NAMALWA (cell line): ENCODE results near the gene EFNA5.
"Not testable (repeated sequence)": the region's sequence is repeated elsewhere in the genome, so short reads cannot be mapped to it uniquely, and the experiment has no call there.

Experiments
- DNase-seq: peaks from one replicate; pipeline ENCODE4 v3.0.0-alpha.2; 2015; ENCODE audit warnings: low spot score

The EFNA5 gene

GRCh38 chr5:107457138-107457537 is 213.6 kb downstream of the EFNA5 start:
- DNase-seq: no peak

GRCh38 chr5:107456281-107456715 is 214.4 kb downstream of the EFNA5 start:
- DNase-seq: peak; percentile 49

- no peak for DNase-seq
These were observed 215.6 kb downstream of the EFNA5 start for GRCh38 chr5:107455111-107455544.

GRCh38 chr5:107451827-107452226 is 218.9 kb downstream of the EFNA5 start:
- not testable (repeated sequence) for DNase-seq

GRCh38 chr5:107451028-107451427 is 219.7 kb downstream of the EFNA5 start:
- DNase-seq: no peak

GRCh38 chr5:107450531-107450930 is 220.2 kb downstream of the EFNA5 start:
- no peak for DNase-seq

GRCh38 chr5:107449369-107449768 is 221.4 kb downstream of the EFNA5 start:
- peak; percentile 87 for DNase-seq

GRCh38 chr5:107447587-107447986 is 223.2 kb downstream of the EFNA5 start:
- no peak for DNase-seq

GRCh38 chr5:107446972-107447371 is 223.8 kb downstream of the EFNA5 start:
- no peak for DNase-seq

- DNase-seq: no peak
These were observed 226.4 kb downstream of the EFNA5 start for GRCh38 chr5:107444300-107444699.

GRCh38 chr5:107443897-107444296 is 226.8 kb downstream of the EFNA5 start:
- DNase-seq: no peak

- DNase-seq: no peak
These were observed 228.3 kb downstream of the EFNA5 start for GRCh38 chr5:107442452-107442851.

- no peak for DNase-seq
These were observed 230.9 kb downstream of the EFNA5 start for GRCh38 chr5:107439832-107440231.

GRCh38 chr5:107437986-107438510 is 232.7 kb downstream of the EFNA5 start:
- DNase-seq: no peak

GRCh38 chr5:107437154-107437553 is 233.6 kb downstream of the EFNA5 start:
- no peak for DNase-seq

GRCh38 chr5:107436201-107436600 is 234.5 kb downstream of the EFNA5 start:
- no peak for DNase-seq

- DNase-seq: no peak
These were observed 235.7 kb downstream of the EFNA5 start for GRCh38 chr5:107435061-107435460.

GRCh38 chr5:107433646-107434045 is 237.1 kb downstream of the EFNA5 start:
- not testable (repeated sequence) for DNase-seq

GRCh38 chr5:107431998-107432397 is 238.7 kb downstream of the EFNA5 start:
- no peak for DNase-seq

GRCh38 chr5:107431536-107431935 is 239.2 kb downstream of the EFNA5 start:
- DNase-seq: no peak

GRCh38 chr5:107430071-107430625 is 240.6 kb downstream of the EFNA5 start:
- no peak for DNase-seq

- DNase-seq: no peak
These were observed 242.4 kb downstream of the EFNA5 start for GRCh38 chr5:107428303-107428813.

GRCh38 chr5:107426872-107427271 is 243.9 kb downstream of the EFNA5 start:
- DNase-seq: no peak

- DNase-seq: no peak
These were observed 244.5 kb downstream of the EFNA5 start for GRCh38 chr5:107426209-107426608.
